Right cardiac atrium (tissue), 5 donors: Measurements from ENCODE around the gene USP43. TPM values are rescaled to one million over a fixed set of nuclear protein-coding genes. Genes with fewer than 3 reads are reported as not detected.

ENCODE experiments used
- polyA plus RNA-seq: library from polyadenylated mRNA; stranded (reverse); fragments of 200-250 nt; gene quantifications from one replicate; pipeline ENCODE4 v1.2.3, GENCODE V29; 2013
- total RNA-seq, 4 donors: library from RNA; stranded (reverse); fragmentation: NEBNext Ultra II Directional; extraction: Animal tissue kit (Norgen Biotek cat#: 25700); gene quantifications; one replicate each; pipeline ENCODE4 v1.2.1, GENCODE V29; 2021
- donor health status: healthy with polysubstance abuse.
- donor health status: DM: no; HTN: yes; CAD: no.
- donor health status: DM: no; HTN: no; CAD: no.
- donor health status: DM: no; HTN: yes; CAD: no; lungs with severe emphysema.
- donor health status: DM: yes; HTN: yes; CAD: no.

The USP43 gene
- total and polyA plus RNA-seq, 5 donors, result 0.06 to 0.11 (median 0.06) TPM; not detected in 1

Other genes starting within 250 kb of the USP43 start
- 10 to 100 TPM; 54.4 to 68.3 (median 63.1) TPM for gene STX8, start 69.7 kb upstream of the USP43 start, total RNA-seq
- 61.9 TPM for gene STX8, start 69.7 kb upstream of the USP43 start, polyA plus RNA-seq
- gene CFAP52, start 68.9 kb upstream of the USP43 start, total RNA-seq, result under 1 TPM in 1 of 4 donors, not detected in 3; 0.49 TPM
- gene CFAP52, start 68.9 kb upstream of the USP43 start, polyA plus RNA-seq, result not detected
- 100 to 1,000 TPM; 100 to 317 (median 205) TPM for gene DHRS7C, start 146.1 kb downstream of the USP43 start, total RNA-seq
- 177 TPM for gene DHRS7C, start 146.1 kb downstream of the USP43 start, polyA plus RNA-seq
- not detected for gene GSG1L2, start 176.6 kb downstream of the USP43 start, total RNA-seq
- not detected for gene GSG1L2, start 176.6 kb downstream of the USP43 start, polyA plus RNA-seq
- 1 to 10 TPM in 1 of 4 donors, under 1 TPM in 3; 0.56 to 4.3 (median 0.79) TPM for gene GLP2R, start 180.4 kb downstream of the USP43 start, total RNA-seq
- 0.77 TPM for gene GLP2R, start 180.4 kb downstream of the USP43 start, polyA plus RNA-seq